ENCODE results near the gene EVL. TPM values are rescaled to one million over a fixed set of nuclear protein-coding genes. Genes with fewer than 3 reads are reported as not detected.

Gene EVL
- total and polyA plus RNA-seq, 2 donors (not counting 3 experiments of a cell fraction or from before 2014, with no cell fraction given) = 34.6 to 62.5 TPM

DNA sequence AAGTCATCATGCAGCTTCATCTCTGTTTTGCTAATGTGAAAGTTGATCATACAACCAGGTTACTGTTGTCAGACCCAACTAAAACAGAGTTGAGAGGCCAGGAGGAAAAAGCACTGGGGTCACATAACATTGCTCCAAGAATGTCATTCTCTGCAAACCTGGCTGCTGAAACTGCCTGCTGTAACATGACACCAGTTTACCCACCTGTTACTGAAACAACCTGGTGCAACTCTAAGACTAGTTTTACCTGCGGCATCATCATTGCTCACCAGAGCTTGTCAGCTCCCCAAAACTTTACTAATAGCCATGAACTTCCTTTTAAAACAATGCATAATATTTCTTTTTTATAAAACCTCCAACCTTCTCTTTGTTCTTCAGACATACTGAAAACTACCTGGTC lies 124.9 kb downstream of the EVL start:
- TF ChIP-seq EZH2 (IDR thresholded peaks at IDR 0.05; ENCODE audit: borderline replicate concordance, low read depth, low read length, severe bottlenecking) (no peak), POLR2A (IDR thresholded peaks at IDR 0.05; ENCODE audit: low read depth, low read length) (no peak), GATA2 (IDR thresholded peaks at IDR 0.05; ENCODE audit: insufficient read depth, insufficient read length, low read depth, low read length) (no peak), MYC (IDR thresholded peaks at IDR 0.05; ENCODE audit: low read depth, low read length) (no peak), JUN (IDR thresholded peaks at IDR 0.05; ENCODE audit: borderline replicate concordance, insufficient read depth, insufficient read length, low read depth) (no peak), POLR2AphosphoS5 (IDR thresholded peaks at IDR 0.05; ENCODE audit: insufficient read depth, low read depth, low read length) (no peak), FOS (IDR thresholded peaks at IDR 0.05; ENCODE audit: borderline replicate concordance, insufficient read depth, low read length) (no peak)
- TF ChIP-seq, protein P1, sequence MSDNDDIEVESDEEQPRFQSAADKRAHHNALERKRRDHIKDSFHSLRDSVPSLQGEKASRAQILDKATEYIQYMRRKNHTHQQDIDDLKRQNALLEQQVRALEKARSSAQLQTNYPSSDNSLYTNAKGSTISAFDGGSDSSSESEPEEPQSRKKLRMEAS (IDR thresholded peaks at IDR 0.05; ENCODE audit: insufficient read depth, insufficient read length) = no peak
- TF ChIP-seq, protein P2, sequence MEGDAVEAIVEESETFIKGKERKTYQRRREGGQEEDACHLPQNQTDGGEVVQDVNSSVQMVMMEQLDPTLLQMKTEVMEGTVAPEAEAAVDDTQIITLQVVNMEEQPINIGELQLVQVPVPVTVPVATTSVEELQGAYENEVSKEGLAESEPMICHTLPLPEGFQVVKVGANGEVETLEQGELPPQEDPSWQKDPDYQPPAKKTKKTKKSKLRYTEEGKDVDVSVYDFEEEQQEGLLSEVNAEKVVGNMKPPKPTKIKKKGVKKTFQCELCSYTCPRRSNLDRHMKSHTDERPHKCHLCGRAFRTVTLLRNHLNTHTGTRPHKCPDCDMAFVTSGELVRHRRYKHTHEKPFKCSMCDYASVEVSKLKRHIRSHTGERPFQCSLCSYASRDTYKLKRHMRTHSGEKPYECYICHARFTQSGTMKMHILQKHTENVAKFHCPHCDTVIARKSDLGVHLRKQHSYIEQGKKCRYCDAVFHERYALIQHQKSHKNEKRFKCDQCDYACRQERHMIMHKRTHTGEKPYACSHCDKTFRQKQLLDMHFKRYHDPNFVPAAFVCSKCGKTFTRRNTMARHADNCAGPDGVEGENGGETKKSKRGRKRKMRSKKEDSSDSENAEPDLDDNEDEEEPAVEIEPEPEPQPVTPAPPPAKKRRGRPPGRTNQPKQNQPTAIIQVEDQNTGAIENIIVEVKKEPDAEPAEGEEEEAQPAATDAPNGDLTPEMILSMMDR (IDR thresholded peaks at IDR 0.05; ENCODE audit: extremely low read depth in 1 of 2, insufficient read depth in 1 of 2, low read depth in 1 of 2, low read length in 2 of 2) = no peak
- DNase-seq (ENCODE audit: low read depth, low spot score) = no peak
- H2AFZ ChIP-seq (ENCODE audit: low read depth, low read length) = no peak overlapping the region
- H3K9ac ChIP-seq (replicated peaks; ENCODE audit: extremely low read depth, insufficient read depth, low read length) = no peak overlapping the region
- no peak overlapping the region for H3K27ac ChIP-seq (ENCODE audit: insufficient read depth, low read depth, low read length)
- no peaks in the 10 kb centered on the region for H3K27me3 ChIP-seq (ENCODE audit: control insufficient read depth in 2 of 2, insufficient read depth in 2 of 2, low read length in 2 of 2)
- H3K9me1 ChIP-seq (replicated peaks; ENCODE audit: control insufficient read depth, extremely low read depth, insufficient read depth, low read length) = no peaks in the 10 kb centered on the region
- intact Hi-C loops (cut with micrococcal nuclease) (no loop called here), dilution Hi-C loops (cut with MboI; ENCODE audit: extremely low pct_ligation_motif_present, low sequenced_read_pairs) (no loop called here)
- peaks cover 5% of the 10 kb centered on the region for H3K4me1 ChIP-seq (ENCODE audit: control insufficient read depth, extremely low read depth, insufficient read depth, low read length)
- ChIA-PET POLR2A (no interaction called here), CTCF (no interaction called here)
- no peaks in the 10 kb centered on the region for H4K20me1 ChIP-seq (replicated peaks; ENCODE audit: control insufficient read depth, extremely low read depth, insufficient read depth, low read length)
- H3K4me3 ChIP-seq (replicated peaks in 1 of 3; ENCODE audit: insufficient read depth in 1 of 3, low read depth in 1 of 3, low read length in 3 of 3) = no peak overlapping the region
- H3K36me3 ChIP-seq (ENCODE audit: control insufficient read depth in 2 of 2, extremely low read depth in 1 of 2, insufficient read depth in 2 of 2, low read length in 2 of 2) = no peaks in the 10 kb centered on the region
- no peaks in the 10 kb centered on the region for H3K79me2 ChIP-seq (ENCODE audit: control insufficient read depth, insufficient read depth, low read length)
- BruUV-seq (replicated peaks) = no TSS peak
- no peak overlapping the region for H3K4me2 ChIP-seq (ENCODE audit: insufficient read depth, low read length)
- FAIRE-seq = no peak
- no peaks in the 10 kb centered on the region for H3K9me3 ChIP-seq (replicated peaks; ENCODE audit: control insufficient read depth, insufficient read depth, low read length)

All from endothelial cell of umbilical vein (primary cell).